ENCODE measurements around the gene SIL1.

- TF ChIP-seq MXI1 (IDR thresholded peaks at IDR 0.05; ENCODE audit: borderline replicate concordance, low read depth, low read length), result no peak
- TF ChIP-seq CTCF (conservative IDR thresholded peaks at IDR 0.05; ENCODE audit: low read depth, low read length), result no peak
- TF ChIP-seq RAD21 (IDR thresholded peaks at IDR 0.05; ENCODE audit: low read length), result no peak
- no peak for TF ChIP-seq RCOR1 (IDR thresholded peaks at IDR 0.05; ENCODE audit: insufficient replicate concordance, low read length)
- no peak for TF ChIP-seq CEBPB (IDR thresholded peaks at IDR 0.05; ENCODE audit: low read depth, low read length)
- no peak for TF ChIP-seq SMC3 (IDR thresholded peaks at IDR 0.05; ENCODE audit: low read depth, low read length)
- no peak for TF ChIP-seq RFX5 (IDR thresholded peaks at IDR 0.05; ENCODE audit: low read depth, low read length)
- no peak for TF ChIP-seq POLR2A (IDR thresholded peaks at IDR 0.05; ENCODE audit: low read depth, low read length)
- no peak for TF ChIP-seq FOS (IDR thresholded peaks at IDR 0.05; ENCODE audit: low read depth, low read length)
- no peak for TF ChIP-seq MAZ (IDR thresholded peaks at IDR 0.05; ENCODE audit: borderline replicate concordance, low read depth, low read length)
- TF ChIP-seq NFE2L2 (IDR thresholded peaks at IDR 0.05; ENCODE audit: low read depth, low read length), result no peak
- TF ChIP-seq BHLHE40 (IDR thresholded peaks at IDR 0.05; ENCODE audit: low read depth, low read length), result no peak
Observed at GRCh38 chr5:138913773-138914172, 284.4 kb downstream of the SIL1 start.
